GM19452 (cell line): ENCODE results near the gene INKA2.
"Not testable (repeated sequence)": the region's sequence is repeated elsewhere in the genome, so short reads cannot be mapped to it uniquely, and the experiment has no call there.

Experiments
- ATAC-seq: cut with Tn5 transposase; IDR thresholded peaks from one replicate; pipeline ENCODE4 v1.9.1; 2021; ENCODE audit not compliant: unreplicated experiment

The INKA2 gene

GRCh38 chr1:111751906-111752575 lies 12.8 kb upstream of the INKA2 start:
- no peak for ATAC-seq

DNA sequence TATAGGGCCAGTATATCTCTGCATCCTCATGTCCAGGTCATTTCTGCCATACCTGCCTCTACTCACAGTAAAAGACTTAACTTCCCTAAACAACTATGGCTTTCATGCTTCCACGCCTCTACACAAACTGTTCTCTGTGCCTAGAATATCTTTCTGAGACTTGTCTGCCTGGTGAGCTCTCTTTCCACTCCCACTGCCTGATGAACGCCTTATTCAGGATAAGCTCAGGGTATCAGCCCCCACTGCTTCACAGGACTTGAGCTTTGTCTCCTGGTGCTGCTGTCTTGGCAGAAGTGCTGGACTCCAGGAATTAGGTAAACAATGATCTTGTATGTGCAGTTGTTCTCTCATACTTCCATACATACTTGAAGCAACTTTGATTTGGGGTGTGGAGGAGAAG lies 11.7 kb upstream of the INKA2 start:
- ATAC-seq, result no peak

- ATAC-seq, result no peak
These were observed 10.4 kb upstream of the INKA2 start for GRCh38 chr1:111749628-111750027.

- ATAC-seq, result no peak
These were observed 8.8 kb upstream of the INKA2 start for GRCh38 chr1:111747947-111748346.

GRCh38 chr1:111747282-111747734 lies 8.1 kb upstream of the INKA2 start:
- ATAC-seq, result no peak

DNA sequence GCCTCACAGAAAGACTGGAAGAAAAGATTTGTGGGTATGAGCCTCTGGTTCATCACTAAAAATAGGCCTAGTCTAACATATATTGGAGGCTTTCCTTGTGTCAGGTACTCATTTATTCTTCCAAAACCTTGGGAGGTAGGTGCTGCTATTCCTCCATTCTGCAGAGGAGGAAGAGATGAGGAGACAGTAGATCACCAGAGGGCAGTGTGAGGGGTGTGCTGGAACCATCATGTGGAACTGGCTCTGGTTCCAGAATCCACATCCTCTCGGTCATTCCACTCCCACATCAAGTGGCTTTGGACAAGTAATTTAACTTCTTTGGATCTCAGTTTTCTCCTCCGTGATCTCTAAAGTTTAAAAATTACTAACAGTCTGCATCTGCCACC lies 7.4 kb upstream of the INKA2 start:
- no peak for ATAC-seq

GRCh38 chr1:111745675-111746613 lies 6.7 kb upstream of the INKA2 start:
- no peak for ATAC-seq

GRCh38 chr1:111743679-111744101 lies 4.5 kb upstream of the INKA2 start:
- no peak for ATAC-seq

- no peak for ATAC-seq
These were observed 3.8 kb upstream of the INKA2 start for GRCh38 chr1:111742938-111743549.

GRCh38 chr1:111742292-111742691 lies 3.1 kb upstream of the INKA2 start:
- not testable (repeated sequence) for ATAC-seq

DNA sequence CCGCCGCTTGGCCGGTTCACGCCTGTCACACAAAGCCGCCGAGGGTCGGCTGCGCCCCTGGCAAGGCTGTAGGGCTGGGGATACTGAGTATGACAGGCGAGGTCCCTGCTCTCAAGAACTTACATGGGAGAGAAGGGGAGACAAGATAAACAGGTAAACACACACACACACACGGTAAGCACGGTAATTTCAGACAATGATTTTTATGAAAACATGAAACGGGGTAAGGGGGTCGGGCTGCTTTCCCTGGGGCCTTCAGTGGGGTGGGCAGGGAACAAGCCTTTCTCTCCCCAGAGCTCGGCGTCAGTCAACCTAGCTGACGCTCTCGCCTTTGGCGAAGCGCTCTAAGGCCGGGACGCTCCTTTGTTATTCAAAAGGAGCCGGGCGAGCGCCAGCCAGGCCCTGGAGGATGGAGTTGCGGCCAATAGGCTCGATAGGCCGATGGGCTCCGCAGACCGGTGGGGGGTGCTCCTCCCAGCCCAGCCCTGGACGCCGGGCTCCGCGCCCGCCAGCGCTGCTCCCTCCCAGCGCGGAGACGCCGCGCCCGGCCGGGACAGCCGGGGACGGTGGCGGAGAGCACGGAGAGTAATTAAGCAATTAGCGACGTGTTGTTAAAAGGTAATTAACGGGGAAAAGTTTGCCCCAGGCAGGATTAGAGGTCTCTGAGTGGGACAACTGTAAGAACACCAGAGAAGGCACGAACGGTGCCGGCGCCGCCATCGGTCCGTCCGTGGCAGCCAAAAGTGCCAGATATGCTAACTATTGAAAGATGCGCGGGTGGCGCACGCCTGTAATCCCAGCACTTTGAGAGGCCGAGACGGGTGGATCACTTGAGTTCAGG lies 950 bp upstream of the INKA2 start:
- ATAC-seq, result peak; percentile 9

GRCh38 chr1:111738436-111739193 lies 580 bp downstream of the INKA2 start:
- peak; percentile 54 for ATAC-seq

DNA sequence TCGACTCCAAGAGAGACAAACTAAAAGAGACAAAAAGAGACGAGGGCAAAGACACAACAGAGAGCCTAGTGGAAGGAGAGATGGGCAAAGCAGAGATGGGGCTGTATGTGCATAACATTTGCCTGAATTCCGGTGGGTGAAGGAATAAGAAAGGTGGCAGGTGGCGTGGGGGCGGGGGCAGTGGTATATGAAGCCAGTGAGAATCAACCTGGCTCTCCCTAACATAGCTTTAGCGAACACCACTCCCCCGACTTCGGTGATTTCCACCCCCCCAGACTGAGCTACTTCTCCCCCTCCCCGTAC lies 1.1 kb downstream of the INKA2 start:
- ATAC-seq, result no peak

DNA sequence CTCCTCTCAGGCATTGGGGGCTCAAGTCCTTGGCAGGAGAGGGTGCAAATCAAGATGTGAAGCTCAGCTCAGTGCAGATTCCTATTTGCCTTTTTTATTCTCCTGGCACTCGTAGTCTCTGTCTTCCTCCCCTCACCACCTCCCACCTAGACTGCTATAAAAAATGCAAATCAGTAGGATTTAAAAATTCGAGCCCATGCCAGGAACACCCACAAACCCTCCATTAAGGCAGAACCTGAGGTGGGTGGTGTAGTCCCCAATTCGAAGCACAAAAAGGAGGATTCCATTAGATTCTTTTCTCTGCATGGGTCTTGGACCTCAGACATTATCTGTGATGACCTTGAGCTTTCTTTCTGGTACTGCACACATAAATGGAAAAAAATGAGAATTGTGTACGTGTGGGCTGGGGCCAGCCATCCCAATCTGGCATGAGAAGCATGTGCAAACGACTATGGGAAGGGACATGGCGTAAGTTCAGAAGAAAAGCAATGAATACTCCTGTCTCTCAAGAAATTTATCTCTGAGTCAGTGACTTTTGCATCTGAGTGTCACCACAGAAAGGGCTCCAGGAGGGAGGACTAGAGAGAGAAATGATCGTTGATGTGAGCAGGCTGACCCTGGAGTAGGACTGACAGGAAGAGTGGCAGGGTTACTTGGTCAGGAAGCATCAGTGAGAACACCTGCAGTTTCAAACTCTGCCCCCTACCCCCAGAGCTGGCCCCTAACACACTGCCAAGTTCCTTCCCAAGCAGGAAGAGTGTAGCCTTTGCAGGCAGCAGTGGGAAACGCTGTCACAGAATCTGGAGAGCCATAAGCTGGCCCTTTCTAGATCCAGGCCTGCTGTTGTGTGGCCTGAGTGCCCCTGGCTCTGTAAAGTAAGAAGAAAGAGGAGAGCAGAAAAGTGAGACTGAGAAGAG lies 1.7 kb downstream of the INKA2 start:
- ATAC-seq, result no peak

DNA sequence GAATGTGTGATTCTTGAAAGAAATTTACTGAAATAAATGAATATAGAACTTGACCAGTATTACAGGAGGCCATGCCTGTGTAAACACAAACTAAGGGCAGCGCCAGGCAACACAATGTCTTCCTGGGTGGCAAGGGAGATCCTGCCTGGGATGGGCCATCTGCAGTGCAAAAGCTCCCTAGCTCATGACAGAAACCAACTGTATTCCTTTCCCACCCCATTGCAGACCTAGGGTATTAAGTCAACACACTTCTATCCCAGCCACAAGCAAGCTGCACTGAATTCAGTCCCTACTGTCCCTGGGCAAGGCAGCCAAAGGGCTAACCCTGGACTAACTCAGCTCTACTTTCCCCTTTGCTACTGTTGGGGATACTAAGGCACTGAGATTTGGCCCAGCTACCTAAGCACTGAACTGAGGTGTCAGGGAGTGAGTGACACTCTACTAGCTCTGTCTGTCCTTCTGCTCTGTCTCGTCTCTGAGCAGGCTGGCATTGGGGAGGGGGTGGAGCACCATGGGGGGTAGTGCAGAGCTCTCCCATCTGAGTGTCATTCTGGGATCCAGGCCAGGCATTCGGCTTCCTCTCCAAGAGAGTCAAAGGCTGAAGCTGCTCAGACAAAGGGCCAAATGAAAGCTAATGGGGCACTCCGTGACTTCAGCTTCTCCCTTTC lies 2.5 kb downstream of the INKA2 start:
- no peak for ATAC-seq

GRCh38 chr1:111735858-111736544 lies 3.2 kb downstream of the INKA2 start:
- no peak for ATAC-seq

DNA sequence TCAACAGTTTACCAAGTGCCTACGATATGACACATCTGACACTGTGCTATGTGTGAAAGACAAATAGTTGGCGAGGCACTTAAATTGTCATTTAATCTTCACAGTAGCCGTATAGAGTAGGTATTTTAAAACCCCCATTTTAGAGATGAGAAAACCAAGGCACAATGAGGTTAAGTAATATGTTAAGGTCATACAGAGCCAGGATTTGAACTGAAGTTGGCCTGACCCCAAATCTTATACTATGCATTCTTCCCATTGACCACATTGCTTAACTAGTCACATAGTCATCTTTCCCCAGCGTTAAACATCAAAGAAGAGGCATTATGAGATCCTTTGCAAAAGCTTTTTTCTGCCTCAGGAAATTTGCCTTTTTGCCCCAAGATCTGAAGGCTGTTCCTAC lies 3.9 kb downstream of the INKA2 start:
- ATAC-seq, result no peak

- ATAC-seq, result no peak
These were observed 4.3 kb downstream of the INKA2 start for GRCh38 chr1:111734856-111735255.
